B cell (primary cell): ENCODE results near the gene SORT1. TPM values are rescaled to one million over a fixed set of nuclear protein-coding genes. Genes with fewer than 3 reads are reported as not detected.

Experiments used
- ATAC-seq: fragments of 200-7000 bp; cut with Tn5 transposase; one replicate; pipeline ENCODE4 v1.10.0; 2021; ENCODE audit warnings: low read depth, mild to moderate bottlenecking, moderate number of reproducible peaks, moderate library complexity
- CTCF ChIA-PET: fragments of 350-600 bp; sonication (Branson Sonifier 250); formaldehyde crosslinking; loops from one replicate; lab custom pipeline; 2021; ENCODE audit warnings: antibody characterized with exemption, inconsistent platforms; lab: Charles Lee
- POLR2A ChIA-PET: fragments of 350-600 bp; sonication (Branson Sonifier 250); formaldehyde crosslinking; loops from one replicate; lab custom pipeline; 2021; ENCODE audit warnings: antibody characterized with exemption; lab: Charles Lee
- DNase-seq: peaks from one replicate; pipeline ENCODE4 v3.0.0; 2013
- H2AFZ ChIP-seq: 2 replicates; pipeline ENCODE4 v1.6.1; 2012; ENCODE audit warnings: mild to moderate bottlenecking, low read depth, low read length; ENCODE audit not compliant: insufficient read depth, poor library complexity, severe bottlenecking
- H3K27ac ChIP-seq, 2 donors: 1 replicate in 1 of 2; 2 replicates in 1 of 2; pipeline ENCODE4 v1.5.1; 2012 to 2013; ENCODE audit warnings: low read length in 2 of 2, mild to moderate bottlenecking in 2 of 2, moderate library complexity in 1 of 2
- H3K27me3 ChIP-seq, 4 experiments: fragments of 200-600 bp in 1 of 4; sonication (generic) in 1 of 4; replicated peaks in 1 of 4; 1 replicate in 2 of 4; 2 replicates in 2 of 4; pipeline versions ENCODE4 v1.6.1 to v1.7.0; 2013 to 2016; ENCODE audit warnings: low read length in 3 of 4, mild to moderate bottlenecking in 2 of 4, mixed read lengths in 1 of 4, moderate library complexity in 1 of 4; ENCODE audit not compliant: insufficient read depth in 4 of 4, control insufficient read depth in 3 of 4; ENCODE audit errors: control extremely low read depth in 1 of 4
- H3K36me3 ChIP-seq, 2 experiments: replicated peaks in 1 of 2; 1 replicate in 1 of 2; 2 replicates in 1 of 2; pipeline versions ENCODE4 v1.6.1 to v1.7.1; 2013; ENCODE audit warnings: low read length in 1 of 2; ENCODE audit not compliant: insufficient read depth in 2 of 2, control insufficient read depth in 1 of 2; ENCODE audit errors: control extremely low read depth in 1 of 2, extremely low read depth in 1 of 2
- H3K4me1 ChIP-seq, 2 donors: fragments of 200-600 bp in 1 of 2; sonication (generic) in 1 of 2; 1 replicate in 1 of 2; 2 replicates in 1 of 2; pipeline versions ENCODE4 v1.5.1 to v1.6.1; 2013 to 2017; ENCODE audit warnings: low read length in 2 of 2; ENCODE audit not compliant: control insufficient read depth in 2 of 2, insufficient read depth in 2 of 2
- H3K4me2 ChIP-seq: replicated peaks from 2 replicates; pipeline ENCODE3; 2012; ENCODE audit warnings: mild to moderate bottlenecking, low read depth, low read length; ENCODE audit not compliant: poor library complexity, severe bottlenecking
- H3K4me3 ChIP-seq, 5 experiments: fragments of 200-600 bp in 1 of 5; sonication (generic) in 1 of 5; 1 replicate in 3 of 5; 2 replicates in 2 of 5; pipeline versions ENCODE4 v1.5.1 to v1.7.0; 2011 to 2016; ENCODE audit warnings: low read length in 4 of 5, mild to moderate bottlenecking in 4 of 5, low read depth in 2 of 5, control low read depth in 1 of 5, moderate library complexity in 1 of 5; ENCODE audit not compliant: insufficient read depth in 1 of 5; ENCODE audit errors: control extremely low read depth in 1 of 5, extremely low read depth in 1 of 5
- H3K79me2 ChIP-seq: fragments of 200-600 bp; sonication (generic); one replicate; pipeline ENCODE4 v1.6.0; 2016; ENCODE audit warnings: low read length; ENCODE audit not compliant: control insufficient read depth, insufficient read depth
- H3K9ac ChIP-seq: fragments of 200-600 bp; sonication (generic); 2 replicates; pipeline ENCODE4 v1.6.1; 2017; ENCODE audit warnings: mild to moderate bottlenecking, low read length, moderate library complexity
- H3K9me3 ChIP-seq, 3 donors: one replicate each; pipeline versions ENCODE4 v1.6.1 to v1.7.1; 2013; ENCODE audit warnings: low read length in 2 of 3; ENCODE audit not compliant: control insufficient read depth in 2 of 3, insufficient read depth in 1 of 3; ENCODE audit errors: control extremely low read depth in 1 of 3
- H4K20me1 ChIP-seq: 2 replicates; pipeline ENCODE4 v1.6.0; 2012; ENCODE audit warnings: mild to moderate bottlenecking, low read length; ENCODE audit not compliant: insufficient read depth, control insufficient read depth, poor library complexity, severe bottlenecking
- H3K27ac Mint-ChIP-seq: one replicate; pipeline ENCODE4 v1.8.0; 2021; ENCODE audit warnings: mixed read lengths
- H3K27me3 Mint-ChIP-seq: one replicate; pipeline ENCODE4 v1.8.0; 2021; ENCODE audit warnings: mixed read lengths
- H3K4me1 Mint-ChIP-seq: one replicate; pipeline ENCODE4 v1.8.0; 2021; ENCODE audit warnings: mixed read lengths
- H3K4me3 Mint-ChIP-seq: one replicate; pipeline ENCODE4 v1.8.0; 2021; ENCODE audit warnings: mixed read lengths
- H3K9me3 Mint-ChIP-seq: one replicate; pipeline ENCODE4 v1.8.0; 2022; ENCODE audit warnings: mixed read lengths; ENCODE audit not compliant: insufficient read depth
- CTCF ChIP-seq: fragments of 200-600 bp; IDR thresholded peaks from one replicate; pipeline ENCODE4 v1.8.0; 2022; ENCODE audit warnings: antibody characterized with exemption, mild to moderate bottlenecking
- EZH2 ChIP-seq: IDR thresholded peaks from 2 replicates; pipeline ENCODE4 v1.6.1; 2012; ENCODE audit warnings: borderline replicate concordance, low read depth, mild to moderate bottlenecking, moderate library complexity, low read length; ENCODE audit not compliant: insufficient read depth, poor library complexity, severe bottlenecking
- WGBS: methylation state at CpG from one replicate; pipeline ENCODE4 v1.1.5; 2013; ENCODE audit warnings: missing lambda C conversion rate; ENCODE audit not compliant: insufficient coverage; 5-methylcytosine and 5-hydroxymethylcytosine counted together
- intact Hi-C: fragments of 100-400 bp; cut with micrococcal nuclease; formaldehyde crosslinking; loops from one replicate; pipeline ENCODE4 v1.10.0; 2022
- polyA plus RNA-seq: library from polyadenylated mRNA; depleted of rRNA; stranded (reverse); fragments of >200 nt; gene quantifications from 2 replicates; pipeline ENCODE4 v1.2.3, GENCODE V29; 2012
- total RNA-seq, 2 donors: library from RNA; stranded (reverse); fragments of 120-200 nt in 1 of 2; gene quantifications; 1 replicate in 1 of 2; 2 replicates in 1 of 2; pipeline versions ENCODE4 v1.2.3 to v1.2.4, GENCODE V29; 2013 to 2022

Gene SORT1
- total and polyA plus RNA-seq, 2 donors (not counting 1 experiment from before 2014, with no cell fraction given), result 0.13 to 0.25 TPM

GRCh38 chr1:109277434-109278204 is 120.1 kb downstream of the SORT1 start:
- peaks cover 0 to 4% (median 0%) of the 10 kb centered on the region in 4 experiments for H3K27me3 ChIP-seq
- ATAC-seq (peak; percentile 92), DNase-seq (peak; percentile 75)
- H4K20me1 ChIP-seq, result no peaks in the 10 kb centered on the region
- no peak overlapping the region for H3K27ac ChIP-seq
- H3K4me1 Mint-ChIP-seq, result peaks cover 6% of the 10 kb centered on the region
- no peak overlapping the region for H3K4me2 ChIP-seq
- no peaks in the 10 kb centered on the region for H3K36me3 ChIP-seq
- no peak overlapping the region for H2AFZ ChIP-seq
- H3K27me3 Mint-ChIP-seq, result no peaks in the 10 kb centered on the region
- no peak overlapping the region for H3K9ac ChIP-seq
- H3K4me3 ChIP-seq, result no peak overlapping the region
- no peaks in the 10 kb centered on the region for H3K9me3 ChIP-seq
- ChIA-PET POLR2A (interaction anchor here (0.7 to 1.2 kb wide), 2 partner anchors 121 to 122 kb away, joined by 3 to 5 read pairs; no protein-coding TSS in a partner anchor), CTCF (interaction anchor here (0.6 to 8.8 kb wide), 25 partner anchors 8 to 255 kb away, joined by 3 to 387 read pairs (median 5); partner anchors contain the start of genes ATXN7L2, MYBPHL and SORT1)
- intact Hi-C loops, result loop anchor here (1.0 kb wide), 1 partner anchor 122 kb away; no protein-coding TSS in a partner anchor
- no peak overlapping the region for H3K4me3 Mint-ChIP-seq
- H3K27ac Mint-ChIP-seq, result no peak overlapping the region
- 65% methylated on average over 6 of the region's 7 CpGs for WGBS
- H3K79me2 ChIP-seq, result no peaks in the 10 kb centered on the region
- TF ChIP-seq CTCF (peak; percentile 87), EZH2 (no peak)
- H3K9me3 Mint-ChIP-seq, result no peaks in the 10 kb centered on the region
- peaks cover 2 to 11% of the 10 kb centered on the region in 2 donors for H3K4me1 ChIP-seq
